DND-41 (cell line): Measurements from ENCODE around the gene SKIC2.

Experiments
- CTCF ChIP-seq: IDR thresholded peaks from 2 replicates; pipeline ENCODE4 v1.5.1; 2012; ENCODE audit warnings: borderline replicate concordance, low read length, moderate library complexity, mild to moderate bottlenecking; ENCODE audit not compliant: poor library complexity, severe bottlenecking; ENCODE audit errors: extremely low read depth
- EZH2 ChIP-seq: IDR thresholded peaks from 3 replicates; pipeline ENCODE4 v1.6.1; 2012; ENCODE audit warnings: borderline replicate concordance, low read depth, mild to moderate bottlenecking, moderate library complexity, low read length, inconsistent platforms; ENCODE audit not compliant: severe bottlenecking

- TF ChIP-seq EZH2, result no peak
- no peak for TF ChIP-seq CTCF
These were observed 9.4 kb downstream of the SKIC2 start for GRCh38 chr6:31968326-31968725.
